ENCODE measurements around the gene CAMK2A.

DNA sequence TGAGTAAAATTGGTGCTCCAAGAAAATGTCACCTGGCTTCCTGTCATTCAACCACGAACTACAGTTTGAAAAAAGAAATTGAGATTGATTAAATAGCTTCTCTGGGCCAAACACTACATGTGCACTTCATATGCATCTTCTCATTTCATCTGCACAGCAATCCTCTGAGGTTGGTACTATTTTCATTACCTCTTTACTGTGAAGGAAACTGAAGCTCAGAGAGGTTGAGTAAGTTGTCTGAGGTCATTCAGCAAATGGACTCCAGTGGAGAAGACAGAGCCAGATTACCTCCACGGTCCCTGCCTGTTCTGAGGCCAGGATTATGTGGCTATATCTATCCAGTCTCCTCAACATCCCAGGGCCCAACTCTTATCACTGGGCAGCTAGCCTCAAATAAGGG is 53.3 kb downstream of the CAMK2A start:
- TF ChIP-seq POLR2AphosphoS5 (IDR thresholded peaks at IDR 0.05; ENCODE audit: low read depth, low read length): no peak
- TF ChIP-seq POLR2A (IDR thresholded peaks at IDR 0.05; ENCODE audit: low read depth, low read length): no peak
- no peak for TF ChIP-seq TAF1 (IDR thresholded peaks at IDR 0.05; ENCODE audit: low read depth, low read length)
